OCI-LY7 (cell line): Measurements from ENCODE around the gene MPP7. TPM values are rescaled to one million over a fixed set of nuclear protein-coding genes. Genes with fewer than 3 reads are reported as not detected.

Experiments
- BruUV-seq: library from RNA; stranded (reverse); fragments of 400-500 nt; replicated peaks from 2 replicates; lab custom pipeline; 2021; lab: Mats Ljungman, UMichigan
- CTCF ChIA-PET: fragments of 300-600 bp; sonication (Branson Sonifier 250); formaldehyde crosslinking; loops from one replicate; lab custom pipeline; 2022; ENCODE audit warnings: antibody characterized with exemption; ENCODE audit not compliant: unreplicated experiment; lab: Charles Lee
- POLR2A ChIA-PET: fragments of 300-600 bp; sonication (Branson Sonifier 250); formaldehyde crosslinking; loops from one replicate; lab custom pipeline; 2022; ENCODE audit warnings: antibody characterized with exemption; lab: Charles Lee
- DNase-seq: peaks from one replicate; pipeline ENCODE4 v3.0.0-alpha.2; 2015; ENCODE audit warnings: low spot score
- H2AFZ ChIP-seq: fragments of 200-600 bp; sonication (generic), shearing (Covaris generic); 2 replicates; pipeline ENCODE4 v1.6.1; 2014; ENCODE audit warnings: mild to moderate bottlenecking, antibody characterized with exemption, low read length, moderate library complexity
- H3K27ac ChIP-seq: fragments of 200-600 bp; sonication (generic); 2 replicates; pipeline ENCODE4 v1.5.1; 2014; ENCODE audit warnings: mixed run types, low read depth, mild to moderate bottlenecking, moderate library complexity, low read length, inconsistent platforms; ENCODE audit not compliant: poor library complexity, severe bottlenecking
- H3K36me3 ChIP-seq: fragments of 200-600 bp; sonication (generic); 2 replicates; pipeline ENCODE4 v1.6.1; 2014; ENCODE audit warnings: mild to moderate bottlenecking, antibody characterized with exemption, low read length, moderate library complexity, mixed read lengths; ENCODE audit not compliant: insufficient read depth
- H3K4me1 ChIP-seq: fragments of 200-600 bp; sonication (generic); 2 replicates; pipeline ENCODE4 v1.5.1; 2014; ENCODE audit warnings: mild to moderate bottlenecking, low read length; ENCODE audit not compliant: insufficient read depth, poor library complexity, severe bottlenecking
- H3K4me2 ChIP-seq: fragments of 200-600 bp; sonication (generic); 2 replicates; pipeline ENCODE4 v1.6.1; 2014; ENCODE audit warnings: mild to moderate bottlenecking, low read length
- H3K4me3 ChIP-seq: fragments of 200-600 bp; sonication (generic); 2 replicates; pipeline ENCODE4 v1.5.1; 2014; ENCODE audit warnings: mild to moderate bottlenecking, low read depth, low read length; ENCODE audit not compliant: poor library complexity, severe bottlenecking
- H3K79me2 ChIP-seq: fragments of 200-600 bp; sonication (generic); 2 replicates; pipeline ENCODE4 v1.6.1; 2016; ENCODE audit warnings: low read depth, mild to moderate bottlenecking, low read length, moderate library complexity, mixed read lengths; ENCODE audit not compliant: insufficient read depth
- H3K9me2 ChIP-seq: fragments of 200-600 bp; sonication (generic); 2 replicates; pipeline ENCODE4 v1.6.1; 2016; ENCODE audit warnings: mild to moderate bottlenecking, low read length, mixed read lengths; ENCODE audit not compliant: insufficient read depth
- H3K9me3 ChIP-seq: fragments of 200-600 bp; sonication (generic); 2 replicates; pipeline ENCODE4 v1.6.1; 2014; ENCODE audit warnings: mild to moderate bottlenecking, mixed run types, low read length, mixed read lengths
- H4K20me1 ChIP-seq: fragments of 200-600 bp; sonication (generic); 2 replicates; pipeline ENCODE4 v1.6.1; 2014; ENCODE audit warnings: mild to moderate bottlenecking, antibody characterized with exemption, low read length, moderate library complexity, mixed read lengths; ENCODE audit not compliant: insufficient read depth
- EZH2phosphoT487 ChIP-seq: fragments of 200-600 bp; sonication (generic); IDR thresholded peaks from 2 replicates; pipeline ENCODE4 v1.6.1; 2018; ENCODE audit warnings: low read depth, borderline replicate concordance, mild to moderate bottlenecking, mixed run types, antibody characterized with exemption, low read length, moderate library complexity, mixed read lengths
- intact Hi-C: fragments of 100-400 bp; cut with micrococcal nuclease; formaldehyde crosslinking; loops from one replicate; pipeline ENCODE4 v1.10.0; 2022; ENCODE audit not compliant: unreplicated experiment
- total RNA-seq, 2 experiments: library from RNA; depleted of rRNA in 1 of 2; stranded (reverse); fragments of >200 nt in 1 of 2; shearing (Covaris generic) in 1 of 2; gene quantifications; 2 replicates each; pipeline ENCODE4 v1.2.3, GENCODE V29; 2014 to 2022
- TF ChIP-seq, protein P1 (sequence below): fragments of 200-600 bp; sonication (generic); conservative IDR thresholded peaks from 2 replicates; pipeline ENCODE4 v1.5.1; 2014; ENCODE audit warnings: mild to moderate bottlenecking, antibody characterized with exemption, low read length, moderate library complexity, mixed read lengths

The MPP7 gene
- total RNA-seq, 2 experiments from 2014 or later, result 15.0 to 19.6 TPM

DNA sequence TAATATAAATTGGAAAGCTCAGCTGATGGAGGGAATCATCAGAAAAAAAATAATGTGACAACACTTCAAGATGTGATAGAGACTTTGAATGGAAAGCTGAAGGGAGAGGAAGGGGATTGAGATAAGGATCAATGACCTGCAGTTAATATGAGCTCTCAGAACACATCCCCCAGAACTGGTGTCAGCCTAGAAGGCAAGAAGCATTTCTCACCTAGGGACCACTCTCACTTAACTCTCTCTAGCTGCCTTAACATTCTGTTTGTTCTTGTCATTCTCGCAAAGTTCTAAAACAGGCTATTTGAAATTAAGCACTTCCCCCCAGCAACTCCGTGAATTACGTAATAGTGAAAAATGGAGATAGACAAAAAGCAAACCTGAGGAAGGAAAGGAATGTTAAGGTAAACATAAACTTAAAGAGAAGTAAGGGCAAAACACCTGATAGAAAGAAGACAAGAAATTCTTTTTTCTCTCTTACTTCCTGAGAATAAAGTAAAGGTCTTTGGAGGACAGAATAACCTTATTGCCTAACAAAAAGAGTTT lies 1.2 kb upstream of the MPP7 start:
- CTCF ChIA-PET, result interaction anchor here (1.1 to 2.8 kb wide), 4 partner anchors 14 to 82 kb away, joined by 3 to 28 read pairs (median 4); no protein-coding TSS in a partner anchor
- POLR2A ChIA-PET, result interaction anchor here (0.6 to 3.8 kb wide), 15 partner anchors 9 to 82 kb away, joined by 3 to 35 read pairs (median 4); no protein-coding TSS in a partner anchor

DNA sequence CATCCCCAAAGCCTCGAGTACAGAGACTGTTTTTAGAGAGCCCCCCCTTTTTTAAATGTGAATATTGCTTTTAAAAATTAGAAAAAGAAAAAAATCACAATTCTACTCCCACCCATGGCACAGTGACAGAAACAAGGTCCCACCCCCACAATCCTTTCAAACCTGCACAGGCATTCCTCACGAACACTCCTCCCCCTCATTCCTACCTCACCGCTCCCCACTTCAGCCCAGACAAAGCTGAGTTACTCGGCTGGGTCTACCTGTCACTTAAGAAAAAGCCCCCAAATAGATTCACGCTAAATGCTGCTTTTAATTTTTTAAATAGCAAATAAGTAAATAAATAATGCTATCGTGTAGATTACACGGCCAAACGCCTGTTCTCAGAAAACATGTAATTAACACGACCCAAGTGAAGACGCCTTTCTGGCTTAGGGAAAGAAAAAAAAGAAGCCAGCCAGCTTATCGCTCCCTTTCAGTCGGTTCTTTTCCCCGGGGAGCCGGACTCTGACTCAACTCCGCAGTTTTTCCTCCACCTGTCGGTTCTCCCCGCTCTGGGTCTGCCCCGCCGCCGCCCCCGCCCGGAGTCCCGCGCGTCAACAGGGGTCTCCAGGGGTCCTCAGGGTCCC lies 739 bp downstream of the MPP7 start:
- no peaks in the 10 kb centered on the region for H4K20me1 ChIP-seq
- H3K4me2 ChIP-seq, result peak overlapping the region; percentile 83
- POLR2A ChIA-PET, result interaction anchor here (0.6 to 3.8 kb wide), 8 partner anchors 9 to 91 kb away, joined by 3 to 35 read pairs (median 4); no protein-coding TSS in a partner anchor
- BruUV-seq, result no TSS peak
- H3K27ac ChIP-seq, result peak overlapping the region; percentile 58
- no peak for TF ChIP-seq EZH2phosphoT487
- TF ChIP-seq, protein P1, sequence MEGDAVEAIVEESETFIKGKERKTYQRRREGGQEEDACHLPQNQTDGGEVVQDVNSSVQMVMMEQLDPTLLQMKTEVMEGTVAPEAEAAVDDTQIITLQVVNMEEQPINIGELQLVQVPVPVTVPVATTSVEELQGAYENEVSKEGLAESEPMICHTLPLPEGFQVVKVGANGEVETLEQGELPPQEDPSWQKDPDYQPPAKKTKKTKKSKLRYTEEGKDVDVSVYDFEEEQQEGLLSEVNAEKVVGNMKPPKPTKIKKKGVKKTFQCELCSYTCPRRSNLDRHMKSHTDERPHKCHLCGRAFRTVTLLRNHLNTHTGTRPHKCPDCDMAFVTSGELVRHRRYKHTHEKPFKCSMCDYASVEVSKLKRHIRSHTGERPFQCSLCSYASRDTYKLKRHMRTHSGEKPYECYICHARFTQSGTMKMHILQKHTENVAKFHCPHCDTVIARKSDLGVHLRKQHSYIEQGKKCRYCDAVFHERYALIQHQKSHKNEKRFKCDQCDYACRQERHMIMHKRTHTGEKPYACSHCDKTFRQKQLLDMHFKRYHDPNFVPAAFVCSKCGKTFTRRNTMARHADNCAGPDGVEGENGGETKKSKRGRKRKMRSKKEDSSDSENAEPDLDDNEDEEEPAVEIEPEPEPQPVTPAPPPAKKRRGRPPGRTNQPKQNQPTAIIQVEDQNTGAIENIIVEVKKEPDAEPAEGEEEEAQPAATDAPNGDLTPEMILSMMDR, result no peak
- intact Hi-C loops, result loop anchor here (1.0 to 5.0 kb wide), 6 partner anchors 20 to 125 kb away; no protein-coding TSS in a partner anchor
- CTCF ChIA-PET, result interaction anchor here (0.5 to 2.8 kb wide), 3 partner anchors 13 to 79 kb away, joined by 3 to 28 read pairs (median 6); no protein-coding TSS in a partner anchor
- H3K9me3 ChIP-seq, result no peaks in the 10 kb centered on the region
- peak overlapping the region; percentile 26; the same call in 1 of the 2 replicates for H2AFZ ChIP-seq
- no peaks in the 10 kb centered on the region for H3K9me2 ChIP-seq
- H3K4me3 ChIP-seq, result peak overlapping the region; percentile 73
- peaks cover 30% of the 10 kb centered on the region; the same call in 1 of the 2 replicates for H3K79me2 ChIP-seq
- H3K36me3 ChIP-seq, result no peaks in the 10 kb centered on the region
- DNase-seq, result no peak
- H3K4me1 ChIP-seq, result peaks cover 59% of the 10 kb centered on the region

More for the DNA sequence above, 1.2 kb upstream of the MPP7 start:
- Histone ChIP-seq H4K20me1 (no peaks in the 10 kb centered on the region), H2AFZ (peak overlapping the region; percentile 81; the same call in 1 of the 2 replicates), H3K9me2 (no peaks in the 10 kb centered on the region), H3K4me1 (peaks cover 47% of the 10 kb centered on the region), H3K9me3 (no peaks in the 10 kb centered on the region), H3K36me3 (no peaks in the 10 kb centered on the region), H3K4me3 (peak overlapping the region; percentile 73), H3K27ac (no peak overlapping the region), H3K4me2 (peak overlapping the region; percentile 86), H3K79me2 (peaks cover 27% of the 10 kb centered on the region; the same call in 1 of the 2 replicates)
- DNase-seq, result no peak
- intact Hi-C loops, result loop anchor here (5.0 kb wide), 2 partner anchors 63 to 127 kb away; no protein-coding TSS in a partner anchor
- no peak for TF ChIP-seq EZH2phosphoT487
- TF ChIP-seq, protein P1, result no peak
- no TSS peak for BruUV-seq
